HG03521 (cell line): ENCODE measurements around the gene NAV3.
A peak's percentile ranks its signal among the peaks of the same experiment; 100 is the strongest.
"Not testable (repeated sequence)": the region's sequence is repeated elsewhere in the genome, so short reads cannot be mapped to it uniquely, and the experiment has no call there.

Experiments
- ATAC-seq: cut with Tn5 transposase; IDR thresholded peaks from one replicate; pipeline ENCODE4 v1.9.1; 2021; ENCODE audit warnings: mild to moderate bottlenecking, moderate library complexity; ENCODE audit not compliant: unreplicated experiment

The NAV3 gene

GRCh38 chr12:78102801-78103200, 272.1 kb downstream of the NAV3 start:
- ATAC-seq, result not testable (repeated sequence)

- ATAC-seq, result no peak
Measured at GRCh38 chr12:78115889-78116288, 285.2 kb downstream of the NAV3 start.

- no peak for ATAC-seq
Measured at GRCh38 chr12:78118036-78118435, 287.3 kb downstream of the NAV3 start.

GRCh38 chr12:78118486-78118885, 287.8 kb downstream of the NAV3 start:
- ATAC-seq, result no peak

GRCh38 chr12:78119351-78119918, 288.7 kb downstream of the NAV3 start:
- ATAC-seq, result no peak

GRCh38 chr12:78120306-78120705, 289.6 kb downstream of the NAV3 start:
- ATAC-seq, result no peak

GRCh38 chr12:78120866-78121560, 290.3 kb downstream of the NAV3 start:
- no peak for ATAC-seq

- ATAC-seq, result no peak
Measured at GRCh38 chr12:78121969-78122610, 291.4 kb downstream of the NAV3 start.

- no peak for ATAC-seq
Measured at GRCh38 chr12:78128211-78128610, 297.5 kb downstream of the NAV3 start.

GRCh38 chr12:78143717-78144116, 313.0 kb downstream of the NAV3 start:
- no peak for ATAC-seq

GRCh38 chr12:78145398-78145797, 314.7 kb downstream of the NAV3 start:
- no peak for ATAC-seq

- ATAC-seq, result peak; percentile 54
Measured at GRCh38 chr12:78146365-78146772, 315.7 kb downstream of the NAV3 start.

- ATAC-seq, result no peak
Measured at GRCh38 chr12:78149459-78149858, 318.8 kb downstream of the NAV3 start.

GRCh38 chr12:78155546-78155945, 324.9 kb downstream of the NAV3 start:
- no peak for ATAC-seq

GRCh38 chr12:78156751-78157150, 326.1 kb downstream of the NAV3 start:
- ATAC-seq, result no peak

GRCh38 chr12:78157199-78157598, 326.5 kb downstream of the NAV3 start:
- ATAC-seq, result no peak

- no peak for ATAC-seq
Measured at GRCh38 chr12:78164154-78164553, 333.5 kb downstream of the NAV3 start.

- ATAC-seq, result no peak
Measured at GRCh38 chr12:78167510-78167909, 336.8 kb downstream of the NAV3 start.

- no peak for ATAC-seq
Measured at GRCh38 chr12:78171061-78171460, 340.4 kb downstream of the NAV3 start.

- ATAC-seq, result no peak
Measured at GRCh38 chr12:78176643-78177042, 345.9 kb downstream of the NAV3 start.

GRCh38 chr12:78177298-78177697, 346.6 kb downstream of the NAV3 start:
- no peak for ATAC-seq

GRCh38 chr12:78179346-78179745, 348.7 kb downstream of the NAV3 start:
- no peak for ATAC-seq
